Ovary (tissue), 1 donor: ENCODE measurements around the gene OPN3.

Experiments
- EP300 ChIP-seq: sonication (generic); formaldehyde crosslinking; IDR thresholded peaks from one replicate; pipeline ENCODE4 v1.6.1; 2017; ENCODE audit warnings: antibody characterized with exemption
- POLR2A ChIP-seq: fragments of 450-650 bp; IDR thresholded peaks from one replicate; pipeline ENCODE4 v1.6.1; 2017; ENCODE audit warnings: antibody characterized with exemption, mild to moderate bottlenecking, moderate library complexity

DNA sequence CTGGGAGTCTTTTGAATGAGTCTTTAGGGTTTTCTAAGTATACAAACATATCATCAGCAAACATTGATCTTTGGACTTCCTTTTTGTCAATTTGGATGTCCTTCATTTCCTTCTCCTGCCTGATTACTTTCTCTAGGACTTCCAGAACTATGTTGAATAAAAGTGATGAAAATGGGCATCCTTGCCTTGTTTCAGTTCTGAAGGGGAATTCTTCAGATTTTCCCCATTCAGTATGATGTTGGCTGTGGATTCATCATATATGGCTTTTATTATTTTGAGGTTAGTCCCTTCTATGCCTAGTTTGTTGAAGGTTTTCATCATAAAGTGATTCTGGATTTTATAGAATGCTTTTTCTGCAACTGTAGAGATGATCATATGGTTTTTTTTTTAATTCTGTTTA lies 66.0 kb downstream of the OPN3 start:
- TF ChIP-seq POLR2A = no peak
- TF ChIP-seq EP300 = no peak
